GM21786 (cell line): ENCODE measurements around the gene PRDX2.

Experiments used
- ATAC-seq: cut with Tn5 transposase; IDR thresholded peaks from one replicate; pipeline ENCODE4 v1.9.1; 2021; ENCODE audit not compliant: unreplicated experiment

PRDX2 gene

DNA sequence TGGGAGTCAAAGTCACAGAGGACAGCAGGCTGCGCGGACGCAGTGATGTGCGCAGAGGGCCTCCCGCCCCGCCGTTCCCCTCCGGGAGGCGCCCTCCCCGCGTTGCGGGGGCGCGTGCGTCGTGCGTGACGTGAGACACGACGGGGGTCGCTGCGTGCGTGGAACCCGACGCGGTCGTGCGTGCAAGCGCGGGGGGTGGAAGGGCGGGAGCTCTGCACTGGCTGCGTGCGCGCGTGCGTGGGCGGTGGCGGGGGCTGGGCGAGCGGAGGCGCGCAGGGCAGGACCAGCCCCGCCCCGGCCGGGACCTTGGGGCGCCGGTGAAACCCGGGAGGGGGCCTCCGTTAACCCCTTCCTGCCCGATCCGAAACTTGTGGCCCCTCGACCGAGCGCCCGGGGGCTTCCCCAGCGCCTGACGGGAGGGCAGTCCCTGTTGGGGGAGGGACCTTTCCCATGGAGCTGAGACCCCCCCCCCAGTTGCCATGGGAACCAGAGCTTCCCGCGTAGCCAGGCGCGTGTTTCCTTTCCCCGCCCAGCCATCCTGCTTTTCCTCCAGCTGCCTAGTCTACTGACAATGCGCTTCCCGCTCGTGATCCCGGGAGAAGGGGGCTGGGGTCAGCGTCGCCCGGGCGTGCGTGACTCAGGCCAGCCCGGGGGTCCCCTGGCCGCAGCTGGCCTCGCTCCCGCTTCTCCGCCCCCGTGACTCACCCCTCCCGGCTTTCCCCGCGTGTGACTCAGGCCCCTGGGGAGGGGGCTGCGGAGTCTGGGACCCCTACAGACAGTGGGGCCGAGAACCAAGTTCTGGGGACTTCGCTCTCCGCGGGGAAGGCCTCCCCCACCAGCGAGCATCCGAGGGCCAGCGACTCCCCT, 18.9 kb downstream of the PRDX2 start:
- ATAC-seq = no peak

DNA sequence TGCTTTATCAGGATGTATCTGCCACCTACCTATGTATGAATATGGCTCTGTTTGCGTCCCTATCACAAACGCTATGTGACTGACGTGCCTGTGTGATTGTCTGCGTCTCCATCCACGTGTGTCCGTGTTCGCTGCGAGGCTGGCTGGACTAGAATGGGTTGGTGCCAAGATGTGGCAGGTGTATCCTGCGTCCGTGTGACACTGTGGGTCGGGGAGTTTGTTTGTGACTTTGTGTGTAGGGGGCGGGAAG, 19.5 kb downstream of the PRDX2 start:
- ATAC-seq = no peak

DNA sequence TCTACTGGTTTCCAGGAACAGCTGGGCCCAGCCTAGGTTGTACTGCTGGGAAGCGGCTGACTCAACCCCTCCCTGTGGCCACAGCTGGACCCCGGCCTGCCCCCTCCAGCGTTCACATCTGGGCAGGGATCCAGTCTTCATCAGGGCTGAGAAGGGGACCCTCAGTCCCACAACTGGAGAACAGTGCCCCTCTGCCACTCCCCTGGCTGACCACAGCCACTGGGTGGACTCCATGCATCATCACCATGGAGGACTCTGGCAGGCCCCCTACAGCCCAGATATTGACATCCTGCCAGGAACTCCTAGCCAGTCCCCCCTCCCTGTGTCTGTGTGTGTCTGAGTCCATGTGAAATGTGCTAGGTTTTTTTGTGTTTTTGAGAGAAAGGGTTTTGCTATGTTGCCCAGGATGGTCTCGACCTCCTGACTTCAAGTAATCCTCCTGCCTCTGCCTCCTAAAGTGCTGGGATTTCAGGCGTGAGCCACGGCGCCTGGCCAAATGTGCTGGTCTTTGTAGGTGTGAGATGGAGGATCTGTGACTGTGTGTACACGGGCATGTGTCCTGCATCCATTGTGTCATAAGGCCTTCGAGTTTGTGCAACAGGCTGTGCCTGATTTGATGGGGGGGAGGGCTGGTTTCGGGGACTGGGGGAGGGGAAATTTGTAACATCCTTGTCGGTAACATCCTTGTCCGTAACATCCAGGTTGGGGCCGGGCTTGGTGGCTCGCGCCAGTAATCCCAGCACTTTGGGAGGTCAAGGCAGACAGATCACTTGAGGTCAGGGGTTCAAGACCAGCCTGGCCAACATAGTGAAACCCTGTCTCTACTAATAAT, 22.2 kb downstream of the PRDX2 start:
- ATAC-seq = no peak

DNA sequence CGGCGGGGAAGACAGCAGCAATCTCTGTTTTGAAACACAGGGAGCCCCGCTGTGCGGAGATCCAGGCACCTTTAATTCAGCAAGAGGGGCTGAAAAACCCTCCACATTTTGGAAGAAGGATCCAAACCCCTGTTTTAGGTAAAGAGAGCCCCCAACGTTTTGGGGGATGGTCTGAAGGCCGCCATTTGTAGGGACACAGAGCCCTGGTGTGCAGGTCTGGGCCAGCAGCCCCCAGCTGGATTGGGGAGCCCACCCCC, 22.8 kb downstream of the PRDX2 start:
- ATAC-seq = no peak

DNA sequence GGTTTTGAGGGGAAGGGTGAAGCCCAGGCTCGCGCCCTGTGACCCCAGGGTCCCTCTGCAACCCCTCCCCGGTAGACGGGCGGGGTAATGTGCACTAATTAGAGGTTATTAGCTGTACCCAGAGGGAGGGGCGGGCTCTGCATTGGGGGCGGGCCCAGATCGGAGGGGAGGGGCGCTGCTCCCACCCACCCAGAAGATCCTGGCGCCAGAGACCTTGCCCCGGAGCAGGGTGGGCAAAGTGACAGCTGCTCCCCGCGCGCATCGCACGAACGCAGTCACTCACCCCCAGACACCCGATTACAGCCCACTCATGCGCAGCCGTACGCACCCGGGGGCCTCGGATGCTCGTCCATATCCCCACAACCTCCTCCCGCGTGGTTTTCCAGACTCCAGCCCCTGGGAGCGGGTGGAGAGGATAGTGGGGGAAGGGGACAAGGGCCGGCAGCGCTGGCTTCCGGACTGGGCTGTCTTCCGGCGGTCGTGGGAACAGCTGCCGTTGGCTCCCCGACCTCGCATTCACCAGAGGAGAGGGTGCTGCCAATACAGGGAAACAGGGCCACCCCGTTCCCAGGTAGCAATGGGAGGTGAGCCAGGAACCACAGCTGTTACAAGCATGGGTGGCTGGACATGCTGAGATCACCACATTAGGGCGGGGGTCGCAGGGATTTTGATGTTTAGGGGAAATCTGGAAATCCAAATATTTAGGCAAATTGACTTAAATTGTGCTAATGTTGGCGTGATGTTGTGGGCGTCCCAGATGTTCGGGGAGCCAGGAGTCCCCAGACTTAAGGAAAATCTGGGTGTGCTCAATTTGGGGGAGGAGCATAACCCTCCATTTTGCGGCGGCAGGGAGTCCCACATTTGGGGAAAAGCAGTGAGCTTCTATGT, 23.3 kb downstream of the PRDX2 start:
- no peak for ATAC-seq

DNA sequence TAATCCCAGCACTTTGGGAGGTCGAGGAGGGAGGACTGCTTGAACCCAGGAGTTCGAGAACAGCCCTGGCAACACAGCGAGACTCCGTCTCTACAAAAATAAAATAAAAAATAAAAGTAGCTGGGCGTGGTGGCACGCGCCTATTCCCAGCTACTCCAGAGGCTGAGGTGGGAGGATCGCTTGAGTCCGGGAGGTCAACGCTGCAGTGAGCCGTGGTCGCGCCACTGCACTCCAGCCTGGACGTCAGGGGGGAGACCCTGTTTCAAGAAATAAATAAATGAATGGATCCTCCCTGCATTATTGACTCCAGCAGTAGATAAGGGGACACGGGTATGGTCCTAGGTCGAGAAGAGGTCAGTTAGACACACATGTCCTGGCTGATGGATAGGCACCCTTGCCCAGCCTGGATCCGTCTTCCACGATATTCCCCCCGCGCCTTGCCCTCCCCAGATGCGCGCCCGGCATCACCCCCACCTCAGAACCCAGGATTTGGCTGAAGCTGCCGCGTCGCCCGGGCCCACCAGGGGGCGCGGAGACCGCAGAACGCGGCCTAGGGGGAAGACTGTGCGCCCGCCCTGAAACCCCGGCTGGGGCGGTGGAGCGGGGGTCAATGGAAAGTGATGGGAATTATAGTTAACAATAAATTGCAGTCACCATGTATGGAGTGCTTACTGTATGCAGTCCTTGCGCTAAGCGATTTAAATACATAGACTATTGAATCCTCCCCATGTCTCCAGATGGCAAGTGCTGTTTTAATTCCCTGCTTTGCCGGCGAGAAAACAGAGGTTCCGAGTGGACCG, 24.2 kb downstream of the PRDX2 start:
- no peak for ATAC-seq

DNA sequence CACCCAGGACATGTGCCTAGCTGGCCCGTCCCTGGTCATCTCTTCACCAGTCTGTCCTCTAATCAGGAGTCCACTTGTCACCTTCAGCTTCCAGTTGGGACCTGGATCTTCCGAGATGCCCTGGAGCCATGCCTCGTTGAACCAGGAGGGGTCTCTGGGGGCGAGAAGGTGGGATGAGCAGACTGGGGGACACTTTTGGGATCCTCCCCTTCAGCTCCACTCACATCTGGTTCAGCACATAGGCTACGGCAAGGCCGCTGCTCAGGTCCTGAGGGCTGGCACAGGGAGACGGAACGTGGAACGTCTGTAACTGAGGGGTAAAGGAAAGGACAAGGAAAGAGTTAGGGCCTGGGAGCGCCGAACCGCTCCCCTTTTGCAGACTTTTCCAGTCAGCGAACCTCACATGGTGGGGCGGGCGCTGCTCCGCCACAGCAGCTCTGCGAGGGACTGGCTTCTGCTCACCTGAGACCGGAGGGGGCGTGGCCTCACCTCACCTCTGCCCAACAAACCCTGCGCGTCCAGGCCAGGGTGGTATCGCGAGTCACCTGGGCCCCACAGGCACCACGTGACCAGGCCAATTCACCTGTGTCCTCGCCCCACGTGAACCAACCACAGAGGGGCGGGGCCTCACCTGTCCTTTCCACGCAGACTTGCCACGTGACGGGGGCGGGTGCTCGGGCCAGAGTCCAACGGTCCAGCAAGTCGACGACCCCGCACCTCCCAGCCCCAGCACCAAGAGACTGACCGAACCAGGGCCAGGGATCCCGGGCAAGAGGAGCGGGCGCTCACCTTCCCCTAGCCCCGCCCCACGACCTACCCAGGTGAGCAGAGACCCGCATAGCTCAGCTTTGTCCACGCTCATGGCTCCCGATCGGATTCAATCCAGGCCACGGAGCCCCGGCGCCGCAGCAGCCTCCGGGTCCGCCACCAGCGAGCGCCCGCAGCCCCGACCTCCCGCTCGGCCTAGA, 26.7 kb downstream of the PRDX2 start, which contains the start of gene HOOK2:
Gene HOOK2, minus strand, starts transcription at position 965 of the 968 bp plus-strand sequence. Its CDS starts 103 bp downstream, at position 862.
- ATAC-seq = peak; percentile 5

DNA sequence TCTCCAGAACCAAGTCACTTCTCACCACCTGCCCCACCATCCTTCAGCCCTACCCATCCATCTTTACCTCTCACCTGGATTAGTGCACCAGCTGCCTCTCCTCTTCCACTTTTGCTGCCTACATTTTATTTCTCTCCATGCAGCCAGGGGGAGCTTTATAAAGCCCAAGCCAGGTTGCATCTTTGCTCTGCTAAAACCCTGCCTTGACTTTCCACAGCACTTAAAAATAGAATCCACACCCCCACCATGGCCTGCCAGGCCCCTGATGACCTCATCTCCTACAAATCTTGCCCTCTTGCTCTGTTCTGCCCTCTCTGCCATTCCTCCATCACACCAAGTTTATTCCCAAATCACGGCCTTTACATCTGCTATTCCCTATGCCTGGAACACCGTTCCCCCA, 28.0 kb downstream of the PRDX2 start:
- ATAC-seq = no peak

DNA sequence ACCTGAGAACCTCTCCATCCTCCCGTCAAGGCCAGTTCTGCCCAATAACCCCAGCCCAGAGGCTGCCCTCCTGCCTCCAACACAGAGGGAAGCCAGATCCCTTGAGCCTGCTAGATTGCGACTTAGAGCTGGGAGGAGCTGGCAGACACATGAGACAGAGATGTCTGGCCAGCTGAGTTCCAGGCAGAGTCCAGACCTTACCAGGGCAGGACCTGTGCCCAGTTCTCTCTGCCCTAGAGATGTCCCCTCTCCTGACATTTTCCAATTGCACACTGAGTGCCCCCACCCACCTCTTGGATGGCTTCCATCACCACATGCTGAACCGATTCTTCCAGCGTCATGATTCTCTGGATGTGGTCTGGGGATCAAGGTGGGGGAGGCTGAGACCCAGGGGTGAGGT, 29.3 kb downstream of the PRDX2 start:
- no peak for ATAC-seq

DNA sequence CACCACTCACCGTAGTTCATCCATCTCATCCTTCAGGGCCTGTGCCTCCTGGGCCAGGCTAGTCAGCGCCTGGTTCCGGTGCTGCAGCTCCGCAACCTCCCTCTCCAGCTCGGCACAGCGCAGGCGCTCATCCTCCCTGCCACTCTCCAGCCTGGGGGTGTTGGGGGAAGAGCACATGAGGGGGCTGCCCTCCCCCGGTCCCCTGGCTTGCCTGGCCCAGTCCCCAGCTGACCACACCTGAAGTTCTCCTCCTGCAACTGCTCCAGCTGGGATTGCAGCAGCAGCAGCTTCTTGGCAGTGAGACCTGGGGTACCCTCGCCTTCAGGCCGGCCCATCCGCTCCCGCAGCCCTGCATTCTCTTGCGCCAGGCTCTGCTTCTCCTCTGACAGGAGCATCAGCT, 30.7 kb downstream of the PRDX2 start:
- no peak for ATAC-seq

DNA sequence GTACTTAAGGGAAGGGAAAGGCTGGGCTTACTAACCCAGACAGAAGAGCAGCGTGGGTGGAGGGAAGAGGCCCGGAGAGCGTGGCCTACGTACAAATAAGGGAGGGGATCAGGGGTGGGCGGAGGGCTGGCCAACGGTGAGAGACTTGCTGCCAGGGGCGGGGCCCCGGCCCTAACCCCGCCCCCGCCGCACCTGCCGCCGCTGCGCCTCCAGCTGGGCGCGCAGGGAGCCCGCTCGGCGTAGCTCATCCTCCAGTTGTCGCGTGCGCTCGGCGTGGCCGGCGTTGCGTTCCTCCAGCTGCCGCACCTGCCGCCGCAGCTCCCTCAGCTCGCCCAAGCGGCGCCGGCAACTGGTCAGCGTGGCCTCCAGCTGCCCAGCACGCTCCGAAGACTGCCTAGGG, 31.9 kb downstream of the PRDX2 start:
- ATAC-seq = no peak

DNA sequence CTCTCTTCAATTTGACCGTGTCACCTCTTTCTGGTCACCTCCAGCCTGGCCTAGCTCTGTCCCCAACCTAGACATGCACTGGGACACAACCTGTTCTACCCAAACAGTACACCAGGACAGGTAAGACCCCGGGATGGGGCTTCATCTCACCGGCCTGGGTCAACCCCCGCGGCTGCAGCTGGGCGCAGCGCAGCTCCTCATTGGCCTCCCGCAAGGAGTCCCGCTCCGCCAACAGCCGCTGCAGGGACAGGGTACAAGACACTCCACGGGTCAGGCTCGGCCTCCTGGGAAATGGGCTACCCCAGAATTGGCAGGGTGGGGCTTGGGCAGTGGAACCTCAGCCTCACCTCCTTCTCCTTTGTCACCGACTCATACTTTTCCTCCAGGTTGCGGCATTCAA, 33.9 kb downstream of the PRDX2 start:
- ATAC-seq = no peak

DNA sequence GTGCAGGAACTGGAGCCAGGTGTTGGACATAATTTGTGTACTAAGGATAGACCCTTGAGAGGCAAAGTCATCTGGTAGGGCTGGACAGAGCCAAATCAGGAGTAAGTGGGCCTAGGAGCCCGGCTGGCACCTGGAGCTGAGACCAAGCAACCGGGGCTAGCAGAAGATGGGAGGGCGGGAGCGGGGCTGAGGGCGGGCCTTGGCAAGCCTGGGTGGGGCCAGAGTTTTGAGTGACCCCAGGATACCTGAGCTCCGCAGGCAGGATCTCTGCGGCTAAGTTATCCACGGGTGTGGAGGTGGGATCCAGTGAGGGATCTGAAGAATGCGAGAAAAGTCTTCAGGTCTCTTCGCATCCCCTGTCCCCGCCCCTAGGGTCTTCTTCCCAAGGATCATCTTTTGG, 34.5 kb downstream of the PRDX2 start:
- ATAC-seq = no peak

DNA sequence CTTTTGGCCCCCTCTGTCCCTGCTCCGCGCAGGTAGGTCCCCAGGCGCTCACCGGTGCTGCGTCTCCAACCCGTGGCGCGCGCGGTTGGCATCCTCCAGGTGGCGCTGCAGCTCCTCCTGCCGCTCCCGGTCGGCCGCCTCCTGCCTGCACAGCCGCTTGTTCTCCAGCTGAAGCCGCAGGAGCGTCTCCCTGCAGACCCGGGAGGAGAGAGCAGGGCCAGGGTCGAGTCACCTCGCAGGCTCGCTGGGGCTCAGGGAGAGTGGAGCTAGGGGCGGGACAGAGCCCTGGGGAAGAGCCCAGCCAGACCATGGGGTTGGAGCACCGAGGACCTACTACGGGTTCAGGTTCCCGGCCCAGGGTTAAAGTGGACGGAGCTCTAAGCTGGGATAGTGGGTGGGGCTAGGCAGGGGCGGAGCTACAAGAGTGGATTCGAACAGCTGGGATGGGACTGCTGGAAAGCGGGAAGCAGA, 35.5 kb downstream of the PRDX2 start:
- no peak for ATAC-seq

DNA sequence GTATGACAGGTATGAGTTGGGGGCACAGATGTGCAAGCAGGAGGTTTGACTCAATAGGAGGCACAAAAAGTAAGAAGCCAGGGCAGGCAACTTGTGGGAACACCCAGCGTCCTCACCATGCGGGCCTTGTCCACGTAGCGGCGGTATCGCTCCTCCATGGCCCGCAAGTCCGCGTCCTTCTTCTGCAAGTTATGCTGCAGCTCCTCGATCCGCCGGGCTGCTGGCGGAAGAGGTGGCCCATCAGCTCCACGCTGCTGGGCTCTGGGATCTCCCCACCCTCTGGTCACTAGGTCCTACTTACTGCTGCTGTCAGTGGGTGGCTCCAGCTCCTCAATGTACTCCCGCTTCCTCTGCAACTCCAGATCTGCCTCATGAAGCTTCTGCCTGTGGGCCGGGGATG, 36.9 kb downstream of the PRDX2 start:
- ATAC-seq = no peak

DNA sequence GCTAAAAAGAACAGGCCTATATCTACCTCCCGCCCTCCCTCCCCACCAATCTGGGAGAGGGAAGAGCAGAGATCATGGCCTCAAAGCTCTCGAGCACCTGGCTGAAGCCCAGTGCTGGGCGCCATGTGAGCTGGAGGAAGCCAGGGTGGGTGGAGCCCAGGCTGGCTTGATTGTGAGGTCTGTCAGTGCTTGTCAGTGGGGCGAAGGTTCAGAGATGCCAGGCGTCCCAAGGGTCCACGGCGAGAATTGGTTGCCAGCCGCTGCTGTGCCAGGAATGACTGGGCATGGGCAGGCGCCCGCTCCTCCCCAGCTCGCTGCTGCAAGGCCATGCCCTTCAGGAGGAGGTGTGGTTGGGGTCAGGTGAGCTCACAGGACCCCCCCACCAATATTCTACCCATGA, 38.5 kb downstream of the PRDX2 start:
- no peak for ATAC-seq

DNA sequence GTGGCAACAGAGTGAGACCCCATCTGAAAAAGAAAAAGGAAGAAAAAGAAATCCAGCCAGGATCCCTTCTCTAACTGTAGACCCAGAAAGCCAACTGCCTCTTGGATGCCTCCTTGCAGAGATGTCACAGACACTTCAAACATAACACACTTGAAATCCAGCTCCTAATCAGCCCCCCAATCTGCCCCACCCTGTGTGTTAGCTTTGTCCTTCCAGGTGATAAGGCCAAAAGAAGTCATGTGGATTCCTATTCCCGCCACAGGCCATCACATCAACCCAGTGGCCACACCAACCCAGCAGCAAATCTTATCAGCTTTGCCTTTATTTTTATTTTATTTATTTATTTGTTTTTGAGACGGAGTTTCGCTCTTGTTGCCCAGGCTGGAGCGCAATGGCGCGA, 41.9 kb downstream of the PRDX2 start:
- no peak for ATAC-seq

DNA sequence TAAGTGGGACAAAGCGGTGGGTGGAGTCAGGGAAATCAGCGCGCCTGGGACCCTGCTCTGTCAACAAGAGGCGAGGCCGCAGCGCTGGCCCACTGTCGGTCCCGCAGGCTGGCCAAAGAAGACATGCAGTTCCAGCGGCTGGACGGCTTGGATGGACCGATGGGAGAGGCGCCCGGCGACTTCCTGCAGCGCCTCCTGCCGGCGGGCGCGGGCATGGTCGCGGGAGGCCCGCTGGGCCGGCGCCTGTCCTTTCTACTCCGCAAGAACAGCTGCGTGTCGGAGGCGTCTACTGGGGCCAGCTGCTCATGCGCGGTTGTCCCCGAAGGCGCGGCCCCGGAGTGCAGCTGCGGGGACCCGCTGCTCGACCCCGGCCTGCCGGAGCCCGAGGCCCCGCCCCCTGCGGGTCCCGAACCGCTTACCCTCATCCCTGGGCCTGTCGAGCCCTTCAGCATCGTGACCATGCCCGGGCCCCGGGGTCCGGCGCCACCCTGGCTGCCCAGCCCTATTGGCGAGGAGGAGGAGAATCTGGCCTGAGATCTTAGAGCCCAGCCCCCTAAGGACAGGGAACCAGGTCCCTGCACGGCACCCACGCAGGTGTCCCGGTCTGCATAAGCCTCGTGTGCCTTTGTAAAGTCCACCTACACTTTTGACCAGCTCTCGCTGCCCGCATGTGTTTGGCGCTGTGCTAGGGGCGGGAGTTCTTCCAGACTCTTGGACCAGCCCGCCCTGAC, 43.9 kb downstream of the PRDX2 start:
- ATAC-seq = no peak
